SU-DHL-6 (cell line): ENCODE results near the gene RASSF5.

Experiments
- EZH2phosphoT487 ChIP-seq: fragments of 200-600 bp; sonication (generic), shearing (Covaris generic); conservative IDR thresholded peaks from 2 replicates; pipeline ENCODE4 v1.6.1; 2018; ENCODE audit warnings: mild to moderate bottlenecking, antibody characterized with exemption, low read length, moderate library complexity, mixed read lengths
- TF ChIP-seq, protein P1 (sequence below): fragments of 200-600 bp; sonication (generic); IDR thresholded peaks from one replicate; pipeline ENCODE4 v1.5.1; 2017; ENCODE audit warnings: antibody characterized with exemption, mild to moderate bottlenecking, low read length, moderate library complexity; ENCODE audit not compliant: insufficient read depth, poor library complexity, severe bottlenecking

DNA sequence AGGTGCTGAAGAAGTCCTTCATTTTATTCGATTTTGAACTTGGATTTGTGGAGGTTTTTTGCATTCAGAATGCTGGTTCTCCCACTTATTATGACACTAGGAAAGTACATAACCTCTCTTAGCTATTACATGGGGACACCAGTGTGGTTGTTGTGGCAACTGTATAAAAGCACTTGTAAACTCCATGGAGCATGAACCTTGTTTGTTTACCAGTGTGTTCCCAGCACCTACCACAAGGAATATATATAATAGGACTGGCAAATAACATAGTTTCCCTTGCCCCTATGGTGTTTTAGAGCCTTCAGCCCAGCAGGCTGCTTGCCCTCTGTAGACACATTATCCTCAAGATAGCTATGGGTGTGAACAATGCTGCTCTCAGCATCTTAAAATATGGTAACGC is 43.1 kb downstream of the RASSF5 start:
- TF ChIP-seq, protein P1, sequence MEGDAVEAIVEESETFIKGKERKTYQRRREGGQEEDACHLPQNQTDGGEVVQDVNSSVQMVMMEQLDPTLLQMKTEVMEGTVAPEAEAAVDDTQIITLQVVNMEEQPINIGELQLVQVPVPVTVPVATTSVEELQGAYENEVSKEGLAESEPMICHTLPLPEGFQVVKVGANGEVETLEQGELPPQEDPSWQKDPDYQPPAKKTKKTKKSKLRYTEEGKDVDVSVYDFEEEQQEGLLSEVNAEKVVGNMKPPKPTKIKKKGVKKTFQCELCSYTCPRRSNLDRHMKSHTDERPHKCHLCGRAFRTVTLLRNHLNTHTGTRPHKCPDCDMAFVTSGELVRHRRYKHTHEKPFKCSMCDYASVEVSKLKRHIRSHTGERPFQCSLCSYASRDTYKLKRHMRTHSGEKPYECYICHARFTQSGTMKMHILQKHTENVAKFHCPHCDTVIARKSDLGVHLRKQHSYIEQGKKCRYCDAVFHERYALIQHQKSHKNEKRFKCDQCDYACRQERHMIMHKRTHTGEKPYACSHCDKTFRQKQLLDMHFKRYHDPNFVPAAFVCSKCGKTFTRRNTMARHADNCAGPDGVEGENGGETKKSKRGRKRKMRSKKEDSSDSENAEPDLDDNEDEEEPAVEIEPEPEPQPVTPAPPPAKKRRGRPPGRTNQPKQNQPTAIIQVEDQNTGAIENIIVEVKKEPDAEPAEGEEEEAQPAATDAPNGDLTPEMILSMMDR, result no peak
- no peak for TF ChIP-seq EZH2phosphoT487
